Ishikawa (cell line): ENCODE data around the gene S100A16.

Experiments used
- CEBPB ChIP-seq: IDR thresholded peaks from 2 replicates; pipeline ENCODE4 v1.6.1; 2012
- CREB1 ChIP-seq: IDR thresholded peaks from 2 replicates; pipeline ENCODE4 v1.6.1; 2012; ENCODE audit warnings: low read depth
- EGR1 ChIP-seq: IDR thresholded peaks from 2 replicates; pipeline ENCODE4 v1.6.1; 2012
- EP300 ChIP-seq: IDR thresholded peaks from 2 replicates; pipeline ENCODE4 v1.6.1; 2012; ENCODE audit warnings: borderline replicate concordance
- FOXM1 ChIP-seq: IDR thresholded peaks from 2 replicates; pipeline ENCODE4 v1.6.1; 2012; ENCODE audit warnings: low read depth, borderline replicate concordance
- MAX ChIP-seq: IDR thresholded peaks from 2 replicates; pipeline ENCODE4 v1.6.1; 2012
- NFIC ChIP-seq: IDR thresholded peaks from 2 replicates; pipeline ENCODE4 v1.6.1; 2012
- RAD21 ChIP-seq: IDR thresholded peaks from 2 replicates; pipeline ENCODE4 v1.6.1; 2012; ENCODE audit warnings: low read depth
- REST ChIP-seq: IDR thresholded peaks from 2 replicates; pipeline ENCODE4 v1.6.1; 2012; ENCODE audit warnings: low read depth, mild to moderate bottlenecking
- TAF1 ChIP-seq: IDR thresholded peaks from 2 replicates; pipeline ENCODE4 v1.6.1; 2012; ENCODE audit warnings: low read depth, mild to moderate bottlenecking
- TCF12 ChIP-seq: IDR thresholded peaks from 2 replicates; pipeline ENCODE4 v1.6.1; 2012; ENCODE audit warnings: low read depth
- TEAD4 ChIP-seq: IDR thresholded peaks from 2 replicates; pipeline ENCODE4 v1.6.1; 2012
- USF1 ChIP-seq: IDR thresholded peaks from 2 replicates; pipeline ENCODE4 v1.6.1; 2012
- YY1 ChIP-seq: IDR thresholded peaks from 2 replicates; pipeline ENCODE4 v1.6.1; 2012; ENCODE audit warnings: low read depth
- ZBTB7A ChIP-seq: IDR thresholded peaks from 2 replicates; pipeline ENCODE4 v1.6.1; 2012; ENCODE audit warnings: low read depth

The S100A16 gene

GRCh38 chr1:153612755-153613331 lies at the start of gene S100A16:
Gene S100A16 (minus strand): TSS chr1:153613137. CDS start chr1:153608151, 4,986 bp downstream.
- peak; percentile 58; the same call in 1 of the 2 replicates for TF ChIP-seq TAF1
- peak; percentile 30; the same call in 1 of the 2 replicates for TF ChIP-seq NFIC
- TF ChIP-seq ZBTB7A = no peak
- no peak for TF ChIP-seq RAD21
- TF ChIP-seq FOXM1 = no peak
- TF ChIP-seq MAX = 0 out of 2 replicates have a peak, but pooled peaks have one; percentile 46

GRCh38 chr1:153662269-153662668 lies 49.3 kb upstream of the S100A16 start:
- no peak for TF ChIP-seq EP300
- no peak for TF ChIP-seq NFIC
- TF ChIP-seq FOXM1 = no peak
- TF ChIP-seq ZBTB7A = no peak
- TF ChIP-seq TEAD4 = no peak
- no peak for TF ChIP-seq MAX
- TF ChIP-seq CREB1 = no peak
- TF ChIP-seq TCF12 = no peak

GRCh38 chr1:153661111-153661708 lies 48.3 kb upstream of the S100A16 start:
- TF ChIP-seq USF1 (no peak), YY1 (no peak), REST (no peak), TCF12 (no peak), RAD21 (no peak), EGR1 (no peak), TAF1 (no peak), NFIC (no peak), TEAD4 (no peak)

DNA sequence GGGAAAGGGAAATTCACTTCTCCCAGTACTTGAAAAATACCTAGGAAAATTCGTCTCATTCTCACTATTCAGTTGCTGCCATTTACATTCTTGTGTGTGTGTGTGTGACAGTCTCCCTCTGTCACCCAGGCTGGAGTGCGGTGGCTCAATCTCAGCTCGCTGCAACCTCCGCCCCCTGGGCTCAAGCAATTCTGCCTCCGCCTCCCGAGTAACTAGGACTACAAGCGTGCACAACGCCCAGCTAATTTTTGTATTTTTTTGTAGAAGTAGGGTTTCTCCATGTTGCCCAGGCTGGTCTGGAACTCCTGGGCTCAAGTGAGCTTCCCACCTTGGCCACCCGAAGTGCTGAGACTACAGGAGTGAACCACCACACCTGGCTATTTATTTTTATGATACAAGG lies 46.7 kb upstream of the S100A16 start:
- no peak for TF ChIP-seq REST
- no peak for TF ChIP-seq FOXM1
- TF ChIP-seq USF1 = no peak
- no peak for TF ChIP-seq TEAD4
- TF ChIP-seq CEBPB = no peak
- TF ChIP-seq TCF12 = no peak
- no peak for TF ChIP-seq MAX
- TF ChIP-seq EP300 = no peak
- TF ChIP-seq TAF1 = no peak
- TF ChIP-seq EGR1 = no peak
- no peak for TF ChIP-seq ZBTB7A
- TF ChIP-seq RAD21 = no peak
- no peak for TF ChIP-seq NFIC
- TF ChIP-seq YY1 = no peak

DNA sequence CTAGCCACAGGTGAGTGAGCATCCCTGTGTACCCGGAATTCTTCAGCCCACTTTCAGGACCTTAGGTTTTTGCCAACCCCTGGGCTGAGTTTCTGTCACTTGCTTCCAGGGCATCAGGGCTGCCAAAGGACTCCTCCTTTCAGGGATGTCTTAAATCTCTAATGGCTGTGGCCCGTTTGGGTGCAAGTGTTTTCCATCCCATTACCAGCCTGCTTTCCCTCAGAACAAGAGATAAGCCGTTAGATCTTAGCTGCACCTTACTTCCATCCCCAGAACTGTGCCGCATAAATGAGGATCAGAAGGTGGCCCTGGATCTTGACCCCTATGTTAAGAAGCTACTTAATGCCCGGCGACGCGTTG lies 46.2 kb upstream of the S100A16 start:
- TF ChIP-seq TEAD4 = no peak
- no peak for TF ChIP-seq YY1
- TF ChIP-seq REST = no peak
- TF ChIP-seq FOXM1 = no peak
- no peak for TF ChIP-seq TCF12
- TF ChIP-seq RAD21 = no peak
- TF ChIP-seq NFIC = no peak
- no peak for TF ChIP-seq TAF1
- no peak for TF ChIP-seq USF1
- TF ChIP-seq EGR1 = no peak
- no peak for TF ChIP-seq MAX
- TF ChIP-seq CEBPB = no peak
- no peak; the same call in 1 of the 2 replicates for TF ChIP-seq ZBTB7A
- no peak for TF ChIP-seq EP300
- TF ChIP-seq CREB1 = no peak
